ENCODE measurements around the gene CD22. TPM values are rescaled to one million over a fixed set of nuclear protein-coding genes. Genes with fewer than 3 reads are reported as not detected.

CD22 gene
- total and polyA plus RNA-seq, 2 of the 4 experiments (the other 2 are of a cell fraction): 0.18 to 0.22 TPM

GRCh38 chr19:35321291-35321690 lies 7.7 kb upstream of the CD22 start:
- H2BK15ac ChIP-seq (ENCODE audit: low read depth, low read length): no peak overlapping the region
- no peak overlapping the region for H3K27ac ChIP-seq (ENCODE audit: insufficient read depth, low read length)
- no peak overlapping the region for H4K8ac ChIP-seq (ENCODE audit: low read depth in 2 of 2, low read length in 2 of 2)
- no CpG with 5 or more reads among the region's 2 CpGs for WGBS, 2 experiments (ENCODE audit: extremely low coverage in 2 of 2, insufficient read length in 1 of 2)
- H2BK120ac ChIP-seq (ENCODE audit: low read depth, low read length): no peak overlapping the region
- BruUV-seq (replicated peaks): no TSS peak
- CTCF ChIA-PET: no interaction called here
- H3K4ac ChIP-seq (ENCODE audit: low read depth, low read length): no peak overlapping the region
- H2AK5ac ChIP-seq (ENCODE audit: low read depth, low read length): no peak overlapping the region
- no peaks in the 10 kb centered on the region for H3K36me3 ChIP-seq (ENCODE audit: control insufficient read depth, insufficient read depth, low read length)
- DNase-seq (no peak), ATAC-seq (ENCODE audit: low read depth) (no peak)
- peaks cover 4% of the 10 kb centered on the region for H3K9me3 ChIP-seq (ENCODE audit: control insufficient read depth, insufficient read depth, low read length)
- H3K4me3 ChIP-seq (ENCODE audit: insufficient read depth, low read depth, low read length): no peak overlapping the region
- no peak overlapping the region for H3K23ac ChIP-seq (ENCODE audit: low read depth, low read length)
- no peak overlapping the region for H3K56ac ChIP-seq (ENCODE audit: extremely low read depth, insufficient read depth, low read length)
- peaks cover 5% of the 10 kb centered on the region for H3K4me1 ChIP-seq (ENCODE audit: control insufficient read depth, insufficient read depth, low read length)
- no peak overlapping the region for H3K9ac ChIP-seq (ENCODE audit: low read depth, low read length)
- POLR2A ChIA-PET (ENCODE audit: unreplicated experiment): no interaction called here
- TF ChIP-seq MAFK (IDR thresholded peaks at IDR 0.05; ENCODE audit: low read depth, low read length) (no peak), MXI1 (IDR thresholded peaks at IDR 0.05; ENCODE audit: borderline replicate concordance, low read depth, low read length) (no peak), RCOR1 (IDR thresholded peaks at IDR 0.05; ENCODE audit: insufficient replicate concordance, low read length) (no peak)
- no peak overlapping the region for H2AFZ ChIP-seq (replicated peaks; ENCODE audit: low read length, poor library complexity)
- H3K79me1 ChIP-seq (ENCODE audit: low read depth in 1 of 2, low read length in 2 of 2): no peaks in the 10 kb centered on the region
- no peak overlapping the region for H3K14ac ChIP-seq (replicated peaks; ENCODE audit: low read depth, low read length)
- H2BK5ac ChIP-seq (ENCODE audit: low read depth, low read length, poor library complexity, severe bottlenecking): no peak overlapping the region
- dilution Hi-C loops (cut with HindIII; ENCODE audit: low sequenced_read_pairs, unreplicated experiment): no loop called here
- no peak overlapping the region for H2AK9ac ChIP-seq (replicated peaks; ENCODE audit: low read depth, low read length, poor library complexity)
- in situ Hi-C loops (cut with MboI; ENCODE audit: low sequenced_read_pairs): no loop called here
- H4K5ac ChIP-seq (ENCODE audit: low read depth, low read length): no peak overlapping the region
- no peak overlapping the region for H3K4me2 ChIP-seq (ENCODE audit: low read depth, low read length)
- H4K20me1 ChIP-seq (ENCODE audit: insufficient read depth, low read length): no peaks in the 10 kb centered on the region
- no peaks in the 10 kb centered on the region for H3K27me3 ChIP-seq (ENCODE audit: control insufficient read depth, insufficient read depth, low read length)
- H3K9me1 ChIP-seq (ENCODE audit: insufficient read depth, low read length): 0 out of 2 replicates have a peak, but pooled peaks cover 5% of the 10 kb centered on the region
- H2BK20ac ChIP-seq (ENCODE audit: low read depth, low read length): no peak overlapping the region
- intact Hi-C loops (cut with micrococcal nuclease): no loop called here
- H3K18ac ChIP-seq (ENCODE audit: low read depth, low read length): no peak overlapping the region
- no peak overlapping the region for H4K91ac ChIP-seq (ENCODE audit: insufficient read depth, low read depth, low read length)

Measured in IMR-90 (cell line).